DOHH2 (cell line): Measurements from ENCODE around the gene DSCAML1.

Experiments used
- H3F3A ChIP-seq: fragments of 200-600 bp; sonication (generic), shearing (Covaris generic); 2 replicates; pipeline ENCODE4 v1.6.0; 2016; ENCODE audit warnings: antibody characterized with exemption, mild to moderate bottlenecking; ENCODE audit not compliant: control insufficient read depth, insufficient read depth
- H3K27ac ChIP-seq: fragments of 200-600 bp; sonication (generic); 2 replicates; pipeline ENCODE4 v1.5.1; 2014; ENCODE audit warnings: low read depth, mild to moderate bottlenecking, low read length, moderate library complexity
- H3K27me3 ChIP-seq: fragments of 200-600 bp; sonication (generic); 2 replicates; pipeline ENCODE4 v1.6.1; 2014; ENCODE audit warnings: mild to moderate bottlenecking, low read length, mixed read lengths; ENCODE audit not compliant: control insufficient read depth
- H3K36me3 ChIP-seq: fragments of 200-600 bp; sonication (generic); 2 replicates; pipeline ENCODE4 v1.6.1; 2014; ENCODE audit warnings: mild to moderate bottlenecking, low read length, moderate library complexity, mixed read lengths; ENCODE audit not compliant: control insufficient read depth
- H3K4me1 ChIP-seq: fragments of 200-600 bp; sonication (generic); 2 replicates; pipeline ENCODE4 v1.6.1; 2014; ENCODE audit warnings: mild to moderate bottlenecking, low read length, mixed read lengths; ENCODE audit not compliant: control insufficient read depth
- H3K4me2 ChIP-seq: fragments of 200-600 bp; sonication (generic); 2 replicates; pipeline ENCODE4 v1.6.0; 2014; ENCODE audit warnings: mild to moderate bottlenecking, low read length, moderate library complexity
- H3K4me3 ChIP-seq: fragments of 200-600 bp; sonication (generic); 2 replicates; pipeline ENCODE4 v1.5.1; 2014; ENCODE audit warnings: mild to moderate bottlenecking, low read length, mixed read lengths
- H3K79me2 ChIP-seq: fragments of 200-600 bp; sonication (generic); 2 replicates; pipeline ENCODE4 v1.6.1; 2014; ENCODE audit warnings: mild to moderate bottlenecking, low read length, mixed read lengths; ENCODE audit not compliant: control insufficient read depth
- H3K9me2 ChIP-seq: fragments of 200-600 bp; sonication (generic); replicated peaks from 2 replicates; pipeline ENCODE4 v1.6.1; 2014; ENCODE audit warnings: mild to moderate bottlenecking, low read length, mixed read lengths; ENCODE audit not compliant: control insufficient read depth
- H3K9me3 ChIP-seq: fragments of 200-600 bp; sonication (generic); 2 replicates; pipeline ENCODE4 v1.6.1; 2014; ENCODE audit warnings: antibody characterized with exemption, low read length, mixed read lengths; ENCODE audit not compliant: control insufficient read depth, insufficient read depth
- H4K20me1 ChIP-seq: fragments of 200-600 bp; sonication (generic); 2 replicates; pipeline ENCODE4 v1.6.0; 2014; ENCODE audit warnings: low read depth, mild to moderate bottlenecking, antibody characterized with exemption, low read length, moderate library complexity; ENCODE audit not compliant: control insufficient read depth, insufficient read depth
- CTCF ChIP-seq: fragments of 200-600 bp; sonication (generic); IDR thresholded peaks from one replicate; pipeline ENCODE4 v1.5.1; 2014; ENCODE audit warnings: antibody characterized with exemption, mild to moderate bottlenecking, low read depth, low read length; ENCODE audit not compliant: poor library complexity, severe bottlenecking
- EZH2phosphoT487 ChIP-seq: fragments of 200-600 bp; sonication (generic); IDR thresholded peaks from 2 replicates; pipeline ENCODE4 v1.6.1; 2017; ENCODE audit warnings: borderline replicate concordance, mild to moderate bottlenecking, antibody characterized with exemption, low read length, moderate library complexity, mixed read lengths

The DSCAML1 gene

GRCh38 chr11:117673602-117674001 lies 123.4 kb downstream of the DSCAML1 start:
- H3K9me3 ChIP-seq = no peaks in the 10 kb centered on the region
- TF ChIP-seq EZH2phosphoT487 (no peak), CTCF (no peak)
- no peak overlapping the region for H3K4me3 ChIP-seq
- no peaks in the 10 kb centered on the region for H4K20me1 ChIP-seq
- H3K4me2 ChIP-seq = no peak overlapping the region
- H3K4me1 ChIP-seq = no peaks in the 10 kb centered on the region
- no peaks in the 10 kb centered on the region for H3K79me2 ChIP-seq
- no peaks in the 10 kb centered on the region for H3K9me2 ChIP-seq
- H3K36me3 ChIP-seq = no peaks in the 10 kb centered on the region
- no peaks in the 10 kb centered on the region for H3F3A ChIP-seq
- no peak overlapping the region for H3K27ac ChIP-seq
- H3K27me3 ChIP-seq = peaks cover 8% of the 10 kb centered on the region; the same call in 1 of the 2 replicates

- Histone ChIP-seq H3K79me2 (no peaks in the 10 kb centered on the region), H3K9me3 (no peaks in the 10 kb centered on the region), H3K27ac (no peak overlapping the region), H4K20me1 (no peaks in the 10 kb centered on the region), H3K9me2 (no peaks in the 10 kb centered on the region), H3K4me2 (no peak overlapping the region), H3K27me3 (peaks cover 8% of the 10 kb centered on the region; the same call in 1 of the 2 replicates), H3K4me3 (no peak overlapping the region), H3F3A (no peaks in the 10 kb centered on the region), H3K36me3 (no peaks in the 10 kb centered on the region), H3K4me1 (no peaks in the 10 kb centered on the region)
- TF ChIP-seq EZH2phosphoT487 (no peak), CTCF (no peak)
Observed at GRCh38 chr11:117671370-117671769, 125.6 kb downstream of the DSCAML1 start.

GRCh38 chr11:117670924-117671323 lies 126.1 kb downstream of the DSCAML1 start:
- no peaks in the 10 kb centered on the region for H3K36me3 ChIP-seq
- H3F3A ChIP-seq = no peaks in the 10 kb centered on the region
- no peaks in the 10 kb centered on the region for H3K79me2 ChIP-seq
- no peaks in the 10 kb centered on the region for H3K9me2 ChIP-seq
- H3K9me3 ChIP-seq = no peaks in the 10 kb centered on the region
- peaks cover 8% of the 10 kb centered on the region; the same call in 1 of the 2 replicates for H3K27me3 ChIP-seq
- H4K20me1 ChIP-seq = no peaks in the 10 kb centered on the region
- H3K4me2 ChIP-seq = no peak overlapping the region
- H3K4me3 ChIP-seq = no peak overlapping the region
- H3K4me1 ChIP-seq = no peaks in the 10 kb centered on the region
- TF ChIP-seq CTCF = no peak
- TF ChIP-seq EZH2phosphoT487 = no peak
- no peak overlapping the region for H3K27ac ChIP-seq
